IMR-90 (cell line): Measurements from ENCODE around the gene LFNG. TPM values are rescaled to one million over a fixed set of nuclear protein-coding genes. Genes with fewer than 3 reads are reported as not detected.

Experiments
- ATAC-seq: fragments of 200-7000 bp; cut with Tn5 transposase; 2 replicates; pipeline ENCODE4 v1.9.1; 2020; ENCODE audit warnings: low read depth, mild to moderate bottlenecking, moderate library complexity
- BruUV-seq: library from RNA; stranded (reverse); fragments of 400-500 nt; replicated peaks from 2 replicates; lab custom pipeline; 2021; lab: Mats Ljungman, UMichigan
- CTCF ChIA-PET: fragments of 300-600 bp; formaldehyde crosslinking; extraction: SDS; loops from one replicate; lab custom pipeline; 2021; ENCODE audit warnings: antibody characterized with exemption; lab: Yijun Ruan, JAX
- POLR2A ChIA-PET: fragments of 300-600 bp; sonication (Branson Sonifier 250); formaldehyde crosslinking; loops from one replicate; lab custom pipeline; 2022; ENCODE audit warnings: antibody characterized with exemption; ENCODE audit not compliant: unreplicated experiment; lab: Charles Lee
- DNase-seq: peaks from one replicate; pipeline ENCODE4 v3.0.0; 2013
- H2AFZ ChIP-seq: replicated peaks from 2 replicates; pipeline ENCODE3; 2013; ENCODE audit warnings: low read length, mild to moderate bottlenecking; ENCODE audit not compliant: poor library complexity
- H2AK5ac ChIP-seq: 2 replicates; pipeline ENCODE4 v1.6.1; 2013; ENCODE audit warnings: low read depth, low read length, inconsistent platforms
- H2AK9ac ChIP-seq: replicated peaks from 2 replicates; pipeline ENCODE3; 2013; ENCODE audit warnings: mild to moderate bottlenecking, low read depth, low read length, moderate library complexity; ENCODE audit not compliant: poor library complexity
- H2BK120ac ChIP-seq: 2 replicates; pipeline ENCODE4 v1.6.1; 2013; ENCODE audit warnings: low read depth, low read length, inconsistent platforms
- H2BK15ac ChIP-seq: 3 replicates; pipeline ENCODE4 v1.6.1; 2013; ENCODE audit warnings: low read depth, low read length, inconsistent platforms
- H2BK20ac ChIP-seq: 2 replicates; pipeline ENCODE4 v1.6.1; 2013; ENCODE audit warnings: low read depth, mild to moderate bottlenecking, inconsistent platforms, low read length, moderate library complexity
- H2BK5ac ChIP-seq: 2 replicates; pipeline ENCODE4 v1.6.1; 2013; ENCODE audit warnings: mild to moderate bottlenecking, low read depth, low read length, inconsistent platforms; ENCODE audit not compliant: poor library complexity, severe bottlenecking
- H3K14ac ChIP-seq: replicated peaks from 2 replicates; pipeline ENCODE4 v1.6.1; 2013; ENCODE audit warnings: low read depth, low read length, inconsistent platforms
- H3K18ac ChIP-seq: 2 replicates; pipeline ENCODE4 v1.6.1; 2013; ENCODE audit warnings: low read depth, low read length, control low read depth
- H3K23ac ChIP-seq: 2 replicates; pipeline ENCODE4 v1.6.1; 2013; ENCODE audit warnings: low read depth, low read length, inconsistent platforms
- H3K27ac ChIP-seq: 2 replicates; pipeline ENCODE4 v1.5.1; 2013; ENCODE audit warnings: mild to moderate bottlenecking, control low read depth, low read length; ENCODE audit not compliant: insufficient read depth
- H3K27me3 ChIP-seq: 2 replicates; pipeline ENCODE4 v1.6.1; 2013; ENCODE audit warnings: low read length; ENCODE audit not compliant: control insufficient read depth, insufficient read depth
- H3K36me3 ChIP-seq: 2 replicates; pipeline ENCODE4 v1.6.1; 2013; ENCODE audit warnings: low read length, mixed read lengths; ENCODE audit not compliant: control insufficient read depth, insufficient read depth
- H3K4ac ChIP-seq: 2 replicates; pipeline ENCODE4 v1.6.1; 2013; ENCODE audit warnings: low read depth, low read length, inconsistent platforms
- H3K4me1 ChIP-seq: 2 replicates; pipeline ENCODE4 v1.6.1; 2013; ENCODE audit warnings: low read length, mixed read lengths; ENCODE audit not compliant: control insufficient read depth, insufficient read depth
- H3K4me2 ChIP-seq: 2 replicates; pipeline ENCODE4 v1.6.1; 2013; ENCODE audit warnings: low read depth, mild to moderate bottlenecking, control low read depth, low read length, moderate library complexity
- H3K4me3 ChIP-seq: 2 replicates; pipeline ENCODE4 v1.5.1; 2013; ENCODE audit warnings: low read depth, mild to moderate bottlenecking, control low read depth, low read length, moderate library complexity; ENCODE audit not compliant: insufficient read depth
- H3K56ac ChIP-seq: 2 replicates; pipeline ENCODE4 v1.6.1; 2013; ENCODE audit warnings: low read length, inconsistent platforms; ENCODE audit not compliant: insufficient read depth; ENCODE audit errors: extremely low read depth
- H3K79me1 ChIP-seq, 2 experiments: 2 replicates each; pipeline ENCODE4 v1.6.1; 2013; ENCODE audit warnings: low read length in 2 of 2, inconsistent platforms in 1 of 2, low read depth in 1 of 2
- H3K9ac ChIP-seq: 2 replicates; pipeline ENCODE4 v1.6.1; 2013; ENCODE audit warnings: low read depth, low read length, control low read depth
- H3K9me1 ChIP-seq: 2 replicates; pipeline ENCODE4 v1.6.1; 2013; ENCODE audit warnings: low read length, inconsistent platforms; ENCODE audit not compliant: insufficient read depth
- H3K9me3 ChIP-seq: 2 replicates; pipeline ENCODE4 v1.6.1; 2013; ENCODE audit warnings: low read length; ENCODE audit not compliant: control insufficient read depth, insufficient read depth
- H4K20me1 ChIP-seq: 2 replicates; pipeline ENCODE4 v1.6.1; 2013; ENCODE audit warnings: low read length, inconsistent platforms; ENCODE audit not compliant: insufficient read depth
- H4K5ac ChIP-seq: 2 replicates; pipeline ENCODE4 v1.6.1; 2013; ENCODE audit warnings: mild to moderate bottlenecking, low read depth, low read length, control low read depth
- H4K8ac ChIP-seq, 2 experiments: 2 replicates each; pipeline ENCODE4 v1.6.1; 2013; ENCODE audit warnings: low read depth in 2 of 2, low read length in 2 of 2, control low read depth in 1 of 2, inconsistent platforms in 1 of 2
- H4K91ac ChIP-seq: 2 replicates; pipeline ENCODE4 v1.6.1; 2013; ENCODE audit warnings: low read depth, low read length, inconsistent platforms; ENCODE audit not compliant: insufficient read depth
- CHD1 ChIP-seq: IDR thresholded peaks from 2 replicates; pipeline ENCODE4 v1.6.1; 2012; ENCODE audit warnings: low read depth, low read length, improper control_type of control experiment
- RFX5 ChIP-seq: IDR thresholded peaks from 2 replicates; pipeline ENCODE4 v1.8.0; 2012; ENCODE audit warnings: low read depth, mild to moderate bottlenecking, low read length, moderate library complexity
- WGBS, 2 experiments: methylation state at CpG; one replicate each; pipeline versions ENCODE4 v1.1.5 to v1.1.7; 2013; ENCODE audit warnings: missing lambda C conversion rate in 2 of 2; ENCODE audit not compliant: insufficient read length in 1 of 2; ENCODE audit errors: extremely low coverage in 2 of 2; 5-methylcytosine and 5-hydroxymethylcytosine counted together
- dilution Hi-C: fragments of 300-500 bp; cut with HindIII; formaldehyde crosslinking; loops from one replicate; pipeline ENCODE4 v1.14.3; 2018; ENCODE audit warnings: low sequenced_read_pairs; ENCODE audit not compliant: unreplicated experiment
- in situ Hi-C: fragments of 300-500 bp; cut with MboI; formaldehyde crosslinking; loops from 3 replicates; pipeline ENCODE4 v1.14.3; 2019; ENCODE audit warnings: low sequenced_read_pairs, inconsistent platforms, mixed read lengths
- intact Hi-C: fragments of 100-400 bp; cut with micrococcal nuclease; formaldehyde crosslinking; loops from 2 replicates; pipeline ENCODE4 v1.10.0; 2022
- polyA plus RNA-seq, 3 experiments: library from polyadenylated mRNA; depleted of rRNA; stranded (reverse); fragments of >200 nt; gene quantifications; 2 replicates each; pipeline ENCODE4 v1.2.3, GENCODE V29; 2012; ENCODE audit warnings: low replicate concordance in 1 of 3
- total RNA-seq: library from RNA; depleted of rRNA; stranded (reverse); fragments of >200 nt; gene quantifications from 2 replicates; pipeline ENCODE4 v1.2.3, GENCODE V29; 2012

LFNG gene
- total and polyA plus RNA-seq, 2 of the 4 experiments (the other 2 are of a cell fraction): 1.8 to 5.1 TPM

DNA sequence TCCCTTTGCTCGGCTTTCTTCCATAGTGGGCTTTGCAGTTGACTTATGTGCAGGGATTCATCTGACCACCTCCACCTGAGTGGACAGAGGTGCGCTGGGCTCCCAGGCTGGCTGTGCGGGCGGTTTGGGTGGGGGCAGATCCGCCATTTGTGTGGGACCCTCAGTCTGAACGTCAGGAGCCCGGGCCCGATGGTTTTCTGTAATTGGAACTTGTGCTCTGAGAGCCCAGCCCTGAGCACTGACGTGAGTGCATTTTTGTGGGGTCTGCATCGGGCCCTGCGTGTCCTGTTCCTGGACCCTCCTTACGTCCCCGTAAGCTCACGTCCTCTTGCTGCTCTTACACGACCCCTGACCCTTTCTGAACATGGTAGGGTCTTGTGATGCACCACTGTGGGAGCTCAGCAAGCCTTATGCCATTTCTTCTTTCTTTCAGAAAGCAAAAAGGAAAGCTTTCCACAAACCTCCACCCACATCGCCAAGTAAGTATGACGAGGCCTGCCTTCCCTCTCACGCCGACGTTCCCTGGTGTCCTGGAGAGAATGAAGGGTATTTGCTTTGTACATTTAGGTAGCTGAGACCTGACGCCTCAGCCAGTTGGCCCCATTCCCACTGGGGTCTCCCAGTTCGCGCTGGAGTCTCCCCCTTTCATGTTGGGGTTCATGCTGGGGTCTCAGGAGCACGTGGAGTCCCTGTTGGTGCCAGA is 49.1 kb downstream of the LFNG start:
- H3K4me1 ChIP-seq: peaks cover 9% of the 10 kb centered on the region
- no peaks in the 10 kb centered on the region for H3K9me3 ChIP-seq
- ATAC-seq: no peak
- TF ChIP-seq CHD1 (no peak), RFX5 (no peak)
- no peak for DNase-seq
- H2BK20ac ChIP-seq: no peak overlapping the region
- no peak overlapping the region for H2AK9ac ChIP-seq
- no peaks in the 10 kb centered on the region for H4K20me1 ChIP-seq
- H3K79me1 ChIP-seq: peaks cover 10% of the 10 kb centered on the region in 2 experiments; a peak in 1 of 4 replicates
- H3K4me2 ChIP-seq: no peak overlapping the region
- H3K27me3 ChIP-seq: no peaks in the 10 kb centered on the region
- in situ Hi-C loops: no loop called here
- H2BK15ac ChIP-seq: no peak overlapping the region
- H2BK5ac ChIP-seq: no peak overlapping the region
- no peak overlapping the region for H2AK5ac ChIP-seq
- H4K5ac ChIP-seq: no peak overlapping the region
- no peak overlapping the region for H2BK120ac ChIP-seq
- no peak overlapping the region for H3K27ac ChIP-seq
- H3K23ac ChIP-seq: no peak overlapping the region
- WGBS, 2 experiments: 76% methylated on average over 8 of the region's 24 CpGs; no CpG with 5 or more reads in 1 of the 2 experiments
- H3K18ac ChIP-seq: no peak overlapping the region
- BruUV-seq: no TSS peak
- intact Hi-C loops: loop anchor here (1.0 to 5.0 kb wide), 2 partner anchors 113 to 589 kb away; no protein-coding TSS in a partner anchor
- H3K4ac ChIP-seq: no peak overlapping the region
- ChIA-PET CTCF (no interaction called here), POLR2A (no interaction called here)
- no peak overlapping the region for H2AFZ ChIP-seq
- no peak overlapping the region for H3K56ac ChIP-seq
- H3K9ac ChIP-seq: no peak overlapping the region
- peaks cover 3% of the 10 kb centered on the region for H3K36me3 ChIP-seq
- H3K9me1 ChIP-seq: peaks cover 7% of the 10 kb centered on the region; the same call in 1 of the 2 replicates
- dilution Hi-C loops: no loop called here
- H4K8ac ChIP-seq: no peak overlapping the region
- H3K4me3 ChIP-seq: no peak overlapping the region
- H4K91ac ChIP-seq: no peak overlapping the region
- no peak overlapping the region for H3K14ac ChIP-seq
